Measurements from ENCODE around the gene CDC45. TPM values are rescaled to one million over a fixed set of nuclear protein-coding genes. Genes with fewer than 3 reads are reported as not detected.

Gene CDC45
- total RNA-seq, 4 donors from 2014 or later, result 3.4 to 16.7 (median 9.1) TPM

- Histone ChIP-seq H3K27ac (peak overlapping the region in 2 of 4 donors; percentile 83 to 87), H3K4me1 (peaks cover 14 to 33% (median 17%) of the 10 kb centered on the region in 3 donors), H3K9me3 (no peaks in the 10 kb centered on the region), H3K36me3 (no peaks in the 10 kb centered on the region), H3K27me3 (peaks cover 0 to 77% (median 5%) of the 10 kb centered on the region in 4 donors), H3K4me3 (no peak overlapping the region)
- intact Hi-C loops (cut with DNase I), result no loop called here
- no peak for DNase-seq
- WGBS, 2 donors, result 63 to 76% methylated on average over 3 of the region's 3 CpGs
- TF ChIP-seq CTCF (IDR thresholded peaks at IDR 0.05) (no peak), POLR2A (IDR thresholded peaks at IDR 0.05) (no peak)
Measured at GRCh38 chr22:19525666-19526065, 45.9 kb downstream of the CDC45 start.

- TF ChIP-seq CTCF (IDR thresholded peaks at IDR 0.05) (no peak), POLR2A (IDR thresholded peaks at IDR 0.05) (no peak)
- Histone ChIP-seq H3K36me3 (no peaks in the 10 kb centered on the region), H3K27me3 (peaks cover 0 to 80% (median 5%) of the 10 kb centered on the region in 4 donors), H3K9me3 (no peaks in the 10 kb centered on the region), H3K27ac (peak overlapping the region in 2 of 4 donors; percentile 83 to 87), H3K4me1 (peaks cover 14 to 33% (median 17%) of the 10 kb centered on the region in 3 donors), H3K4me3 (no peak overlapping the region)
- intact Hi-C loops (cut with DNase I), result no loop called here
- 94 to 97% methylated on average over 5 to 8 of the region's 11 CpGs for WGBS, 2 donors
- no peak for DNase-seq
Measured at GRCh38 chr22:19526076-19526701, 46.5 kb downstream of the CDC45 start.

GRCh38 chr22:19526702-19527111 is 47.0 kb downstream of the CDC45 start:
- no peaks in the 10 kb centered on the region for H3K9me3 ChIP-seq
- no peaks in the 10 kb centered on the region for H3K36me3 ChIP-seq
- no peak overlapping the region for H3K27ac ChIP-seq
- H3K4me1 ChIP-seq, result peaks cover 14 to 33% (median 17%) of the 10 kb centered on the region in 3 donors
- DNase-seq, result no peak
- 67 to 79% methylated on average over 2 to 3 of the region's 7 CpGs for WGBS, 2 donors
- intact Hi-C loops (cut with DNase I), result no loop called here
- TF ChIP-seq POLR2A (IDR thresholded peaks at IDR 0.05) (no peak), CTCF (IDR thresholded peaks at IDR 0.05) (no peak)
- H3K4me3 ChIP-seq, result no peak overlapping the region
- peaks cover 0 to 80% (median 5%) of the 10 kb centered on the region in 4 donors for H3K27me3 ChIP-seq

GRCh38 chr22:19527321-19527721 is 47.6 kb downstream of the CDC45 start:
- H3K36me3 ChIP-seq, result no peaks in the 10 kb centered on the region
- H3K9me3 ChIP-seq, result no peaks in the 10 kb centered on the region
- peaks cover 0 to 76% (median 5%) of the 10 kb centered on the region in 4 donors for H3K27me3 ChIP-seq
- H3K4me3 ChIP-seq, result no peak overlapping the region
- H3K27ac ChIP-seq, result no peak overlapping the region
- peaks cover 14 to 33% (median 17%) of the 10 kb centered on the region in 3 donors for H3K4me1 ChIP-seq
- no peak for DNase-seq
- TF ChIP-seq POLR2A (IDR thresholded peaks at IDR 0.05), result no peak
- TF ChIP-seq CTCF (IDR thresholded peaks at IDR 0.05), result no peak
- intact Hi-C loops (cut with DNase I), result no loop called here
- 76 to 80% methylated on average over 5 of the region's 5 CpGs for WGBS, 2 donors

- TF ChIP-seq POLR2A (IDR thresholded peaks at IDR 0.05) (no peak), CTCF (IDR thresholded peaks at IDR 0.05) (no peak)
- Histone ChIP-seq H3K4me3 (no peak overlapping the region), H3K27me3 (peaks cover 0 to 70% (median 5%) of the 10 kb centered on the region in 4 donors), H3K27ac (no peak overlapping the region), H3K4me1 (peaks cover 14 to 27% (median 17%) of the 10 kb centered on the region in 3 donors), H3K36me3 (no peaks in the 10 kb centered on the region), H3K9me3 (no peaks in the 10 kb centered on the region)
- 50 to 76% methylated on average over 4 to 8 of the region's 17 CpGs for WGBS, 2 donors
- intact Hi-C loops (cut with DNase I), result no loop called here
- no peak for DNase-seq
Measured at GRCh38 chr22:19527861-19528417, 48.2 kb downstream of the CDC45 start.
